HL-60 (cell line): Measurements from ENCODE around the gene TSPYL2.

Experiments used
- DNase-seq, 2 experiments: peaks; one replicate each; pipeline ENCODE4 v3.0.0-alpha.2; 2010 to 2020; ENCODE audit warnings: low read depth in 1 of 2, low spot score in 1 of 2
- H3K27ac ChIP-seq: fragments of 250-450 bp; sonication (Bioruptor Pico); replicated peaks from 2 replicates; pipeline ENCODE4 v1.5.1; 2020; ENCODE audit warnings: mild to moderate bottlenecking, moderate library complexity
- H3K27me3 ChIP-seq: fragments of 250-450 bp; sonication (Bioruptor Pico); 2 replicates; pipeline ENCODE4 v1.5.1; 2021; ENCODE audit warnings: mild to moderate bottlenecking, moderate library complexity; ENCODE audit not compliant: insufficient read depth, poor library complexity, severe bottlenecking
- H3K4me3 ChIP-seq: replicated peaks from 2 replicates; pipeline ENCODE4 v1.5.1; 2011; ENCODE audit warnings: mild to moderate bottlenecking, control low read depth, low read length; ENCODE audit not compliant: insufficient read depth
- CTCF ChIP-seq: IDR thresholded peaks from one replicate; pipeline ENCODE4 v1.5.1; 2011; ENCODE audit warnings: low read length, control low read depth, inconsistent platforms; ENCODE audit not compliant: insufficient read depth
- GABPA ChIP-seq: IDR thresholded peaks from 2 replicates; pipeline ENCODE4 v1.6.1; 2012; ENCODE audit warnings: low read depth
- POLR2AphosphoS5 ChIP-seq: IDR thresholded peaks from 2 replicates; pipeline ENCODE4 v1.6.1; 2012; ENCODE audit warnings: low read depth
- REST ChIP-seq: IDR thresholded peaks from 2 replicates; pipeline ENCODE4 v1.6.1; 2012; ENCODE audit warnings: low read depth; ENCODE audit not compliant: insufficient replicate concordance
- SPI1 ChIP-seq: IDR thresholded peaks from 2 replicates; pipeline ENCODE4 v1.6.1; 2012; ENCODE audit warnings: low read depth, mild to moderate bottlenecking, borderline replicate concordance

TSPYL2 gene

GRCh38 chrX:53056292-53056691 is 25.9 kb upstream of the TSPYL2 start:
- TF ChIP-seq REST (no peak), GABPA (no peak), POLR2AphosphoS5 (no peak), CTCF (no peak), SPI1 (no peak)
- H3K4me3 ChIP-seq = no peak overlapping the region
- no peak for DNase-seq
- H3K27me3 ChIP-seq = no peaks in the 10 kb centered on the region
- H3K27ac ChIP-seq = no peak overlapping the region

- no peak for DNase-seq
- no peaks in the 10 kb centered on the region for H3K27me3 ChIP-seq
- no peak overlapping the region for H3K27ac ChIP-seq
- no peak overlapping the region for H3K4me3 ChIP-seq
- TF ChIP-seq REST = no peak
- no peak for TF ChIP-seq GABPA
- TF ChIP-seq SPI1 = no peak
- TF ChIP-seq CTCF = no peak
- no peak for TF ChIP-seq POLR2AphosphoS5
Measured at GRCh38 chrX:53065104-53065503, 17.1 kb upstream of the TSPYL2 start.

- H3K4me3 ChIP-seq = no peak overlapping the region
- DNase-seq = no peak
- H3K27ac ChIP-seq = no peak overlapping the region
- no peak for TF ChIP-seq CTCF
- no peak for TF ChIP-seq SPI1
- no peak for TF ChIP-seq POLR2AphosphoS5
- no peak for TF ChIP-seq REST
- TF ChIP-seq GABPA = no peak
- no peaks in the 10 kb centered on the region for H3K27me3 ChIP-seq
Measured at GRCh38 chrX:53071064-53071463, 11.1 kb upstream of the TSPYL2 start.
